C4-2B (cell line): ENCODE measurements around the gene CASZ1.

ENCODE experiments used
- CTCF ChIP-seq: fragments of 450-650 bp; conservative IDR thresholded peaks from 2 replicates; pipeline ENCODE4 v1.5.1; 2017; ENCODE audit warnings: mild to moderate bottlenecking
- ZFX ChIP-seq: fragments of 450-650 bp; IDR thresholded peaks from 2 replicates; pipeline ENCODE4 v1.6.1; 2017

- TF ChIP-seq CTCF (no peak), ZFX (no peak)
These were observed 3.3 kb upstream of the CASZ1 start for GRCh38 chr1:10799726-10800125.
